Measurements from ENCODE around the gene SEC61A1. TPM values are rescaled to one million over a fixed set of nuclear protein-coding genes. Genes with fewer than 3 reads are reported as not detected.
A peak's percentile ranks its signal among the peaks of the same experiment; 100 is the strongest.

SEC61A1 gene
- total RNA-seq, 1 experiment from 2014 or later: 182 TPM

DNA sequence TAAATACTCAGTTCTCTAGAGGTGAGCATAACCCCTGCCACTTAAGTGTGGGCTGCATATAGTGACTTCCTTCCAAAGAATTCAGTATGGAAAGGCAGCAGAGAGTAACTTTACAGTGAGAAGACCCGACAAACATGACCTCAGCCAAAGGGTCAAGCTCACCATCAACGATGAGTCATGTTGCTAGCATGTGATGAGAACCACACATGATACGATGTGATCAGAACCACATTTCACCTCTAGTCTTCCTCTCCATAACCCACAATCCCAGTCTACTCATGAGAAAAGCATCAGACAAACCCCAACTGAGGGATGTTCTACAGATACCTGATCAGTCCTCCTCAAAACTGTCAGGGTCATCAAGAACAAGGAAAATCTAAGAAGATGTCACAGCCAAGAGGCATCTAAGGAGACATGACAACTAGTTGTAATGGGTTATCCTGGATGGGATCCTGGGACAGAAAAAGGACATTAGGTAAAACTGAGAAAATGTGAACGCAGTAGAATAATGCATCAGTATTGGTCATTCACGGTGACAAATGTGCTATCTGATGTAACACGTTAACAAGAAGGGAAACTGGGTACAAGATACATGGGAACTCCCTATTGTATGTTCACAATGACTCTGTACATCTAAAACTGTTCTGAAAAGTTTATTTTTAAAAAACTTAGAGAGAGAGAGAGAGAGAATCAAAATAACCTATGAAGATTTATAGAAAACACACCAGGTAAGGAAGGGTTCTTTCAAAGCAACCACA, 28.3 kb downstream of the SEC61A1 start:
- BruUV-seq (replicated peaks): no TSS peak
- peak; percentile 67 for DNase-seq
- CTCF ChIA-PET: interaction anchor here (0.5 kb wide), 1 partner anchor 168 kb away, joined by 4 read pairs; no protein-coding TSS in a partner anchor

DNA sequence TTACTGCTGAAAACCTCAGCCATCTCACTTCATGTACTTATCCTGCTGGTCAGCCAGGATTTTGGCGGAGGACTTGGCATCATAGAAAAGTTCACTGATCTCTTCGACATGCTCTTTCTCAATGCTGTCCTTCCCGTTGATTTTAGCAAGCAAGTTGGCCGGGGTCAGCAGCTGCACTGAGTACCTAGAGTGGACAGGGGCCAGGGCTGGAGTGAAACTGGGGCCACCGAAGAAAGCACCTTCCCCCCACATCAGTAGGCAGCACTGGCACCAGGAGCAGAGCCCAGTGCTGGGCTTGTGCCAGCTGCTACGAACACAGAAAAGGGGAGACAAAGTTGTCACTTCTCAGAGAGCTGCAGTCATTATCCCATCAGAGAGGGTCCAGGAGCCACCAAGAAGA, 29.0 kb downstream of the SEC61A1 start:
- Histone ChIP-seq H3K9me2 (replicated peaks; ENCODE audit: low read length) (no peaks in the 10 kb centered on the region), H3K36me3 (ENCODE audit: low read depth, low read length) (peaks cover 8% of the 10 kb centered on the region; the same call in 1 of the 2 replicates), H3K79me2 (ENCODE audit: low read length) (no peaks in the 10 kb centered on the region), H3K4me2 (ENCODE audit: low read length) (no peak overlapping the region), H3K27ac (ENCODE audit: low read length) (no peak overlapping the region), H3K9ac (ENCODE audit: low read length) (no peak overlapping the region), H3K27me3 (ENCODE audit: low read length) (no peaks in the 10 kb centered on the region), H2AFZ (ENCODE audit: low read length) (no peak overlapping the region), H3K4me1 (ENCODE audit: insufficient read depth, low read length) (peaks cover 13% of the 10 kb centered on the region), H3K9me3 (ENCODE audit: low read length) (no peaks in the 10 kb centered on the region), H3F3A (ENCODE audit: low read length, unreplicated experiment) (no peaks in the 10 kb centered on the region), H4K20me1 (ENCODE audit: low read length) (no peaks in the 10 kb centered on the region), H3K4me3 (ENCODE audit: low read length) (no peak overlapping the region)
- ATAC-seq (no peak), DNase-seq (no peak)
- TF ChIP-seq, protein P1, sequence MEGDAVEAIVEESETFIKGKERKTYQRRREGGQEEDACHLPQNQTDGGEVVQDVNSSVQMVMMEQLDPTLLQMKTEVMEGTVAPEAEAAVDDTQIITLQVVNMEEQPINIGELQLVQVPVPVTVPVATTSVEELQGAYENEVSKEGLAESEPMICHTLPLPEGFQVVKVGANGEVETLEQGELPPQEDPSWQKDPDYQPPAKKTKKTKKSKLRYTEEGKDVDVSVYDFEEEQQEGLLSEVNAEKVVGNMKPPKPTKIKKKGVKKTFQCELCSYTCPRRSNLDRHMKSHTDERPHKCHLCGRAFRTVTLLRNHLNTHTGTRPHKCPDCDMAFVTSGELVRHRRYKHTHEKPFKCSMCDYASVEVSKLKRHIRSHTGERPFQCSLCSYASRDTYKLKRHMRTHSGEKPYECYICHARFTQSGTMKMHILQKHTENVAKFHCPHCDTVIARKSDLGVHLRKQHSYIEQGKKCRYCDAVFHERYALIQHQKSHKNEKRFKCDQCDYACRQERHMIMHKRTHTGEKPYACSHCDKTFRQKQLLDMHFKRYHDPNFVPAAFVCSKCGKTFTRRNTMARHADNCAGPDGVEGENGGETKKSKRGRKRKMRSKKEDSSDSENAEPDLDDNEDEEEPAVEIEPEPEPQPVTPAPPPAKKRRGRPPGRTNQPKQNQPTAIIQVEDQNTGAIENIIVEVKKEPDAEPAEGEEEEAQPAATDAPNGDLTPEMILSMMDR (conservative IDR thresholded peaks at IDR 0.05; ENCODE audit: low read depth, low read length): no peak
- no peak for TF ChIP-seq EZH2phosphoT487 (IDR thresholded peaks at IDR 0.05; ENCODE audit: borderline replicate concordance, low read length)
- TF ChIP-seq EZH2 (IDR thresholded peaks at IDR 0.05; ENCODE audit: low read length, unreplicated experiment): no peak
- ChIA-PET CTCF (interaction anchor here (0.6 kb wide), 1 partner anchor 52 kb away, joined by 3 read pairs; no protein-coding TSS in a partner anchor), POLR2A (ENCODE audit: unreplicated experiment) (interaction anchor here (0.6 kb wide), 1 partner anchor 72 kb away, joined by 4 read pairs; no protein-coding TSS in a partner anchor)
- BruUV-seq (replicated peaks): no TSS peak
- intact Hi-C loops (cut with micrococcal nuclease): no loop called here

More for the DNA sequence above, 28.3 kb downstream of the SEC61A1 start:
- TF ChIP-seq EZH2 (IDR thresholded peaks at IDR 0.05; ENCODE audit: low read length, unreplicated experiment) (no peak), EZH2phosphoT487 (IDR thresholded peaks at IDR 0.05; ENCODE audit: borderline replicate concordance, low read length) (no peak)
- TF ChIP-seq, protein P1 (conservative IDR thresholded peaks at IDR 0.05; ENCODE audit: low read depth, low read length): no peak
- Histone ChIP-seq H3K4me3 (ENCODE audit: low read length) (no peak overlapping the region), H3K27ac (ENCODE audit: low read length) (no peak overlapping the region), H3K9me3 (ENCODE audit: low read length) (no peaks in the 10 kb centered on the region), H3K9ac (ENCODE audit: low read length) (no peak overlapping the region), H3F3A (ENCODE audit: low read length, unreplicated experiment) (no peaks in the 10 kb centered on the region), H2AFZ (ENCODE audit: low read length) (no peak overlapping the region), H3K79me2 (ENCODE audit: low read length) (no peaks in the 10 kb centered on the region), H3K9me2 (replicated peaks; ENCODE audit: low read length) (no peaks in the 10 kb centered on the region), H4K20me1 (ENCODE audit: low read length) (no peaks in the 10 kb centered on the region), H3K4me1 (ENCODE audit: insufficient read depth, low read length) (peaks cover 13% of the 10 kb centered on the region), H3K4me2 (ENCODE audit: low read length) (no peak overlapping the region), H3K36me3 (ENCODE audit: low read depth, low read length) (peaks cover 8% of the 10 kb centered on the region; the same call in 1 of the 2 replicates), H3K27me3 (ENCODE audit: low read length) (no peaks in the 10 kb centered on the region)
- intact Hi-C loops (cut with micrococcal nuclease): no loop called here
- POLR2A ChIA-PET (ENCODE audit: unreplicated experiment): no interaction called here
- ATAC-seq: peak; percentile 37

DNA sequence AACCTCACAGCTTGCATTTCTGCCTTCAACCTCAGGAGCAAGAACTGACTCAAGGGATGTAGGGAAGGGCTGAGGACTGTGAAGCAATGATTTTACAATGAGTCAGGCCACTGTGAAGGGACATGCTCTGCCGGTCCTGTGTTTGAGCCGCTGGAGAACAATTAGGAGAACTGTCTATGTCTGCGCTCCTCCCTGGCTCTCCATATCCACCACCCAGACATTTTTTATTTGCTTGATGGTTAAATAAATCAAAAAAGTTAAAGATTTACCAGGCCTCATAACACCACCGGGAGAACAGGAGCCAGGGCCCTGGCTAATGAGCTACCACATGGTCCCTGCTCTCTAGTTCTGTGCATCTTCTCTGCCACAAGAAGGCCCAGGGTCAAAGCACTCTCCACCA, 29.6 kb downstream of the SEC61A1 start:
- Histone ChIP-seq H3K27ac (ENCODE audit: low read length) (no peak overlapping the region), H3K9me2 (replicated peaks; ENCODE audit: low read length) (no peaks in the 10 kb centered on the region), H3K4me3 (ENCODE audit: low read length) (no peak overlapping the region), H3F3A (ENCODE audit: low read length, unreplicated experiment) (no peaks in the 10 kb centered on the region), H3K9ac (ENCODE audit: low read length) (no peak overlapping the region), H3K79me2 (ENCODE audit: low read length) (no peaks in the 10 kb centered on the region), H3K4me1 (ENCODE audit: insufficient read depth, low read length) (peaks cover 13% of the 10 kb centered on the region), H3K36me3 (ENCODE audit: low read depth, low read length) (peaks cover 8% of the 10 kb centered on the region; the same call in 1 of the 2 replicates), H3K4me2 (ENCODE audit: low read length) (no peak overlapping the region), H2AFZ (ENCODE audit: low read length) (no peak overlapping the region), H3K9me3 (ENCODE audit: low read length) (no peaks in the 10 kb centered on the region), H3K27me3 (ENCODE audit: low read length) (no peaks in the 10 kb centered on the region), H4K20me1 (ENCODE audit: low read length) (no peaks in the 10 kb centered on the region)
- CTCF ChIA-PET: interaction anchor here (0.6 kb wide), 1 partner anchor 51 kb away, joined by 3 read pairs; no protein-coding TSS in a partner anchor
- BruUV-seq (replicated peaks): no TSS peak
- intact Hi-C loops (cut with micrococcal nuclease): no loop called here
- peak; percentile 45 for ATAC-seq
- no peak for TF ChIP-seq EZH2 (IDR thresholded peaks at IDR 0.05; ENCODE audit: low read length, unreplicated experiment)
- TF ChIP-seq, protein P1 (conservative IDR thresholded peaks at IDR 0.05; ENCODE audit: low read depth, low read length): no peak
- TF ChIP-seq EZH2phosphoT487 (IDR thresholded peaks at IDR 0.05; ENCODE audit: borderline replicate concordance, low read length): no peak
- POLR2A ChIA-PET (ENCODE audit: unreplicated experiment): interaction anchor here (0.6 kb wide), 1 partner anchor 71 kb away, joined by 4 read pairs; no protein-coding TSS in a partner anchor
- peak; percentile 49 for DNase-seq
